ENCODE results near the gene HIPK3.

The HIPK3 gene

GRCh38 chr11:33403344-33403743 lies 146.2 kb downstream of the HIPK3 start:
- no peak for DNase-seq (ENCODE audit: low read depth)
- no peak for TF ChIP-seq CTCF (IDR thresholded peaks at IDR 0.05; ENCODE audit: low read depth, low read length, missing control alignments)
- in situ Hi-C loops (cut with HindIII; ENCODE audit: low sequenced_read_pairs) = no loop called here
- no peak overlapping the region for H3K4me3 ChIP-seq (ENCODE audit: low read depth, low read length)

- no peak overlapping the region for H3K4me3 ChIP-seq (ENCODE audit: low read depth, low read length)
- DNase-seq (ENCODE audit: low read depth) = no peak
- in situ Hi-C loops (cut with HindIII; ENCODE audit: low sequenced_read_pairs) = no loop called here
- TF ChIP-seq CTCF (IDR thresholded peaks at IDR 0.05; ENCODE audit: low read depth, low read length, missing control alignments) = no peak
Observed at GRCh38 chr11:33405834-33406602, 148.8 kb downstream of the HIPK3 start.
